Activated T-helper 17 cell treated with anti-CD3 and anti-CD28 coated beads, Interleukin-2, amount 50 U/mL, for 72 hours (primary cell): ENCODE measurements around the gene NRDC. TPM values are rescaled to one million over a fixed set of nuclear protein-coding genes. Genes with fewer than 3 reads are reported as not detected.

Source experiments
- ATAC-seq: fragments of 150-1000 bp; cut with Tn5 transposase; replicated peaks from 2 replicates; pipeline ENCODE4 v1.10.0; 2021; ENCODE audit warnings: mild to moderate bottlenecking, moderate library complexity
- H3K27ac Mint-ChIP-seq: one replicate; pipeline ENCODE4 v1.8.0; 2022; ENCODE audit warnings: mixed read lengths
- H3K27me3 Mint-ChIP-seq: one replicate; pipeline ENCODE4 v1.8.0; 2022; ENCODE audit warnings: mixed read lengths
- H3K36me3 Mint-ChIP-seq: one replicate; pipeline ENCODE4 v1.8.0; 2022; ENCODE audit warnings: low read depth, mild to moderate bottlenecking, mixed read lengths
- H3K4me1 Mint-ChIP-seq: one replicate; pipeline ENCODE4 v1.8.0; 2022; ENCODE audit warnings: mixed read lengths
- H3K4me3 Mint-ChIP-seq: one replicate; pipeline ENCODE4 v1.8.0; 2022; ENCODE audit warnings: mild to moderate bottlenecking, mixed read lengths
- H3K9me3 Mint-ChIP-seq: one replicate; pipeline ENCODE4 v1.8.0; 2022; ENCODE audit warnings: mixed read lengths
- total RNA-seq, 2 donors: library from RNA; stranded (reverse); gene quantifications; one replicate each; pipeline ENCODE4 v1.2.3, GENCODE V29; 2022

Gene NRDC
- total RNA-seq = 100 to 1,000 TPM; 135 to 174 TPM

DNA sequence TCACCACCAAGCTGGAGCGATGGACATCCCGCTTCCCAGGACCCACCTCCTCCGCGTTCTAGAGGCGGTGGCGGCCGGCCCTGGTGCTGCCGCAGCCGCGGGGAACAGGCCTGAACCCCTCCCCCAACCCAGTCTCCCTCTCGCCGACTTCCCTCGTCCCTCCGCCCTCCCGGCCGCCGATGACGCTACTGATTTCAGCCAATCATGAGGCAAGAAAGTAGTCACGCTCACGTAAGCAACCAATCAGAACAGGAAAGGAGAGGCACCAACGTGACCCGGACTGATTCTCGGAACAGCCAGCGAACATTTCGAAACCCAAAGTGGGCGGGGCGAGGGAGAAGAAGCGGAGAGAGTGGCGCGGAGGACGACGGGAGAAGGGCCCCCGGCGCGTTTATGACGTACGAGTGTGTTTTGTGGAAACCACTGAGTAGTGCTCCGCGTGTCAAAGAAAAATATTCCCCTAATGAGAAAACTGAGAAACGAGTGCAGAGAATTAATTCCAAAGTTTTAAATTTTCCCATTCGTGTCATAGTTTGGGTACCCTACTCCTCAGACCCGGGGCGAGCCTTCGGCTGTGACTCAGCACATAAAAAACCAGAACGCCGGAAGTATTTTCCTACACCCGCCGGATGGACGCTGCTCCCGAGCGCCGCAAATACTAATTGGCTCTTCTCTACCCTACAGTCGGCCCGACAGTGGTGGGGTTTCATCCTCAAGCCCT lies at the start of gene NRDC:
Gene NRDC (minus strand): TSS at position 112 of the 721 bp plus-strand sequence. CDS start 112 bp downstream, outside the sequence.
- Mint-ChIP-seq H3K4me3 (no peak within 1 kb of the TSS), H3K4me1 (peaks cover 27% of the 10 kb centered on the region), H3K36me3 (peaks cover 19% of the 10 kb centered on the region), H3K27me3 (peaks cover 17% of the 10 kb centered on the region), H3K9me3 (no peaks in the 10 kb centered on the region), H3K27ac (no peak within 1 kb of the TSS)
- ATAC-seq = peak; percentile 95

DNA sequence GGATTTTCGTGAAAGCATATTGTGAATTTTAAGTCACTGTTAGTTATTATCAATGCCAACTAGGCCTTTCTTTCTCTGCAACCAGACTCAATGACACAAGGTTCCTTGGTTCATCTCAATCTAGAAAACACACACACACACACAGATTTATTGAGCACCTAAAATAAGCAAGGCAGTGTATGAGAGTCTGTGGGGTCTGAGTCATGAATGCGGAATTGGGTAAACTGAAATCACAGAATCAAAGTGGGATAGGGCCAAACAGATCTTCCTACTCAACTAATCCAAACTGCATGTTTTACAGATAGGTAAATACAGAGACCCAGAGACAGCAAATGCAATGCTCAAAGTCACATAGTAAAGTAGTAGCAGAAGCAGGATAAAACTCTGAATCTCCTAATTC lies 48.5 kb upstream of the NRDC start:
- ATAC-seq = no peak
- Mint-ChIP-seq H3K4me3 (no peak overlapping the region), H3K27ac (no peak overlapping the region), H3K9me3 (no peaks in the 10 kb centered on the region), H3K4me1 (no peaks in the 10 kb centered on the region), H3K36me3 (no peaks in the 10 kb centered on the region), H3K27me3 (peaks cover 8% of the 10 kb centered on the region)

DNA sequence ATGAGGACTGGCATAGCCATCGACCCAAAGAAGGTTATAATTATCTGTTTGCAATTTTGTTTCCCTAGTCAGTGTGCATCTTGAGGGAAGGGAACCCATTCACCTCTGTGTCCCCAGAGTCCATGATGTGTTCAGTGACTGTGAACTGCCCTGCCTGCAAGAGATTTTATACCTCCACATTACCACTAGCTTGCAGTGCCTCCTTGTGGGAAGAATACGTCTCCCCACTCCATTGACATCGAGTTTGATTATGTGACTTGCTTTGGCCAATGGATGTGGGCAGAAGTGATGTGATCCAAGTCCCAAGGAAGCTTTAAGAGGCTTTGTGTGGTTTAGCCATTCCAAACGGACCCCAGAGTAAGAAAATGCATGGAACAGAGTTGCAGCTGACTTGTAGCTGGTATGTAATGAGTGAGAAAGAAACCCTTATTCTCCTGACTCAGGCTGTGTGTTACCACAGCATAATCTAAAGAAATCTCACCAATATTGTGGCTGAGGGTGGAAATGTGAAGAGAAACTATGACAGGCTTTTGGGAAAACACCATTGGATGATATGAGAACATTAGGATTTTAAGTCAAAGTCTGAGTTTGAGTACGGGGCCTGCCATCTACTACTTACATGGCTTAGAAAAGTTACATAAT lies 47.8 kb upstream of the NRDC start:
- no peaks in the 10 kb centered on the region for H3K4me1 Mint-ChIP-seq
- H3K4me3 Mint-ChIP-seq = no peak overlapping the region
- H3K27me3 Mint-ChIP-seq = peaks cover 8% of the 10 kb centered on the region
- H3K36me3 Mint-ChIP-seq = no peaks in the 10 kb centered on the region
- ATAC-seq = peak; percentile 73
- no peaks in the 10 kb centered on the region for H3K9me3 Mint-ChIP-seq
- H3K27ac Mint-ChIP-seq = no peak overlapping the region

DNA sequence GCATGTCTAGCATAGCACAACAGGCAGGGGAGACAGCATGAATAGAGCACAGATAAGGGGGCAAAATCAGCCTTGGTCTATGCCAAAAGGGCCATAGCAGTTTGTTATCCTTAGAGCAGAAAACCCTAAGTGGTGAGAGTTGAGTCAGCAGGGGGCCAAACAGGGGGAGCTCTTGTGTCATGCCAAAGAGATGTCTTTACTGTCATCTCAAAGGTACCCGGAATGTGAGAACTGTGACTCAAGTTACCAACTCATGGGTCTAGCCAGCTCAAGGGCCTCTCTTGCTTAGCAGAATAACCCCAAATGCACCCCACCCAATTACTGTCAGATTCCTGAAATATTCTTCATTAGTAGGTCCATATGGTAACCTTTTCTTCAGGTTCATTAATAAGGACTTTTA lies 45.9 kb upstream of the NRDC start:
- peaks cover 15% of the 10 kb centered on the region for H3K27me3 Mint-ChIP-seq
- H3K4me3 Mint-ChIP-seq = no peak overlapping the region
- no peaks in the 10 kb centered on the region for H3K36me3 Mint-ChIP-seq
- H3K9me3 Mint-ChIP-seq = no peaks in the 10 kb centered on the region
- no peak overlapping the region for H3K27ac Mint-ChIP-seq
- ATAC-seq = peak; percentile 80
- H3K4me1 Mint-ChIP-seq = no peaks in the 10 kb centered on the region

- Mint-ChIP-seq H3K27ac (no peak overlapping the region), H3K27me3 (peaks cover 15% of the 10 kb centered on the region), H3K36me3 (no peaks in the 10 kb centered on the region), H3K9me3 (no peaks in the 10 kb centered on the region), H3K4me3 (no peak overlapping the region), H3K4me1 (no peaks in the 10 kb centered on the region)
- ATAC-seq = no peak
Measured at GRCh38 chr1:51922040-51922439, 43.5 kb upstream of the NRDC start.

DNA sequence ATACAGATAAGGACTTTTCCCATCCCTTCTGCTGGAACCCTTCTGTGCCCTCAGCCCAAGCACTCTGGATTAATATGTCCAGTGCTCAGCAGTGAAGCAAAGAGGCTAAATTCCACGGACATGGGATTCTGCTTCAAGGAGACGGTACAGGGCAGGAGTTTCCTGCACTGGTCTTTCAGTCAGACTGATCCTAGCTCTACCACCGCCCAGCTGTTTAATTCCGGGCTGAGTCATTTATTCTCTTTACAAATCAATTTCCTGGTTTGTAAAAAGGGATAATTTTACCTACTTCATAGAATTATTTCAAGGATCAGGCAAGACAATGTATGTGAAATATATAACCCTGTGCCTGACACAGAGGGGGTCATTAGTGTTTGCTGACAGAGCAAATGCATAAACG lies 41.6 kb upstream of the NRDC start:
- no peak for ATAC-seq
- peaks cover 18% of the 10 kb centered on the region for H3K27me3 Mint-ChIP-seq
- no peaks in the 10 kb centered on the region for H3K4me1 Mint-ChIP-seq
- H3K27ac Mint-ChIP-seq = no peak overlapping the region
- H3K4me3 Mint-ChIP-seq = no peak overlapping the region
- no peaks in the 10 kb centered on the region for H3K36me3 Mint-ChIP-seq
- H3K9me3 Mint-ChIP-seq = no peaks in the 10 kb centered on the region

- H3K27me3 Mint-ChIP-seq = peaks cover 18% of the 10 kb centered on the region
- H3K36me3 Mint-ChIP-seq = no peaks in the 10 kb centered on the region
- no peak for ATAC-seq
- no peaks in the 10 kb centered on the region for H3K4me1 Mint-ChIP-seq
- H3K4me3 Mint-ChIP-seq = no peak overlapping the region
- no peaks in the 10 kb centered on the region for H3K9me3 Mint-ChIP-seq
- no peak overlapping the region for H3K27ac Mint-ChIP-seq
Measured at GRCh38 chr1:51919684-51920083, 41.2 kb upstream of the NRDC start.

GRCh38 chr1:51916587-51917405 lies 38.3 kb upstream of the NRDC start:
- Mint-ChIP-seq H3K27ac (no peak overlapping the region), H3K27me3 (peaks cover 23% of the 10 kb centered on the region), H3K36me3 (no peaks in the 10 kb centered on the region), H3K4me1 (no peaks in the 10 kb centered on the region), H3K4me3 (no peak overlapping the region), H3K9me3 (no peaks in the 10 kb centered on the region)
- ATAC-seq = no peak

GRCh38 chr1:51915951-51916350 lies 37.4 kb upstream of the NRDC start:
- no peak for ATAC-seq
- H3K4me1 Mint-ChIP-seq = no peaks in the 10 kb centered on the region
- H3K4me3 Mint-ChIP-seq = no peak overlapping the region
- no peaks in the 10 kb centered on the region for H3K36me3 Mint-ChIP-seq
- no peak overlapping the region for H3K27ac Mint-ChIP-seq
- peaks cover 24% of the 10 kb centered on the region for H3K27me3 Mint-ChIP-seq
- H3K9me3 Mint-ChIP-seq = no peaks in the 10 kb centered on the region

- Mint-ChIP-seq H3K27me3 (peaks cover 14% of the 10 kb centered on the region), H3K9me3 (no peaks in the 10 kb centered on the region), H3K4me1 (no peaks in the 10 kb centered on the region), H3K36me3 (no peaks in the 10 kb centered on the region), H3K4me3 (no peak overlapping the region), H3K27ac (no peak overlapping the region)
- ATAC-seq = no peak
Measured at GRCh38 chr1:51912881-51913280, 34.4 kb upstream of the NRDC start.

- ATAC-seq = no peak
- Mint-ChIP-seq H3K27me3 (peaks cover 11% of the 10 kb centered on the region), H3K4me3 (no peak overlapping the region), H3K27ac (no peak overlapping the region), H3K9me3 (peaks cover 4% of the 10 kb centered on the region), H3K36me3 (no peaks in the 10 kb centered on the region), H3K4me1 (no peaks in the 10 kb centered on the region)
Measured at GRCh38 chr1:51910221-51911000, 31.9 kb upstream of the NRDC start.

DNA sequence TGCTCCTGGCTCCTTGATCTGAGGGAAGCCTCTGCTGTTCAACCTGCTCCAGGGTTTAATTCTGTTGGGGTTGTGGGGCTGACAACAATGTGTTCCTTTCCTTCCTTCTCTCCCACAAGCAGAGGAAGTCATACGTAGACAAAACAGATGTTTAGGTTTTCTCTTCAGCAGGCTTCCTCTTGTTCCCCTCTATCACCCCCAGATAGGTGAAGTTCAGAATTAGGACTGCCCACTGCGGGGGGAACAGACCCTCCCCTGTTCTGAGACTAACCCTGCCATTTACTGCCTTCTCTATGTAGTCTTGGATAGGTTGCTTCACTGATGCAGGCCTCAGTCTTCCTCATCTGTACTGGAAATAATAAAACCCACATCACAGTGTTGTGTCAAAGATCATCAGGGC lies 30.0 kb upstream of the NRDC start:
- Mint-ChIP-seq H3K36me3 (no peaks in the 10 kb centered on the region), H3K9me3 (peaks cover 4% of the 10 kb centered on the region), H3K4me3 (no peak overlapping the region), H3K27me3 (peaks cover 11% of the 10 kb centered on the region), H3K4me1 (no peaks in the 10 kb centered on the region), H3K27ac (no peak overlapping the region)
- ATAC-seq = no peak

- Mint-ChIP-seq H3K4me3 (no peak overlapping the region), H3K4me1 (no peaks in the 10 kb centered on the region), H3K9me3 (peaks cover 4% of the 10 kb centered on the region), H3K36me3 (no peaks in the 10 kb centered on the region), H3K27me3 (peaks cover 7% of the 10 kb centered on the region), H3K27ac (no peak overlapping the region)
- no peak for ATAC-seq
Measured at GRCh38 chr1:51907079-51907702, 28.7 kb upstream of the NRDC start.
